Brain microvascular endothelial cell (primary cell): ENCODE results near the gene SUGP2.

Experiments used
- DNase-seq: peaks from one replicate; pipeline ENCODE4 v3.0.0-alpha.2; 2020
- H3K27ac ChIP-seq: fragments of 250-450 bp; sonication (Bioruptor Pico); 2 replicates; pipeline ENCODE4 v1.5.1; 2020; ENCODE audit warnings: mild to moderate bottlenecking, moderate library complexity
- H3K27me3 ChIP-seq: fragments of 250-450 bp; sonication (Bioruptor Pico); replicated peaks from 2 replicates; pipeline ENCODE4 v1.5.1; 2020; ENCODE audit warnings: mild to moderate bottlenecking
- H3K36me3 ChIP-seq: fragments of 250-450 bp; sonication (Bioruptor Pico); replicated peaks from 2 replicates; pipeline ENCODE4 v1.5.1; 2020; ENCODE audit warnings: mild to moderate bottlenecking
- H3K4me3 ChIP-seq: 2 replicates; pipeline ENCODE4 v1.5.1; 2011; ENCODE audit warnings: low read depth, mild to moderate bottlenecking, control low read depth, low read length, moderate library complexity
- in situ Hi-C: cut with HindIII; loops from 2 replicates; pipeline ENCODE4 v1.10.0; 2017; ENCODE audit warnings: low sequenced_read_pairs, low pct_ligation_motif_present
- TF ChIP-seq, protein P1 (sequence below): IDR thresholded peaks from 2 replicates; pipeline ENCODE4 v1.5.1; 2011; ENCODE audit warnings: low read depth, mild to moderate bottlenecking, moderate library complexity, low read length, control low read depth, inconsistent platforms; ENCODE audit errors: missing control alignments

SUGP2 gene

GRCh38 chr19:18991468-18991867, 41.8 kb downstream of the SUGP2 start:
- H3K36me3 ChIP-seq: peaks cover 37% of the 10 kb centered on the region
- H3K4me3 ChIP-seq: no peak overlapping the region
- no peak for DNase-seq
- TF ChIP-seq, protein P1, sequence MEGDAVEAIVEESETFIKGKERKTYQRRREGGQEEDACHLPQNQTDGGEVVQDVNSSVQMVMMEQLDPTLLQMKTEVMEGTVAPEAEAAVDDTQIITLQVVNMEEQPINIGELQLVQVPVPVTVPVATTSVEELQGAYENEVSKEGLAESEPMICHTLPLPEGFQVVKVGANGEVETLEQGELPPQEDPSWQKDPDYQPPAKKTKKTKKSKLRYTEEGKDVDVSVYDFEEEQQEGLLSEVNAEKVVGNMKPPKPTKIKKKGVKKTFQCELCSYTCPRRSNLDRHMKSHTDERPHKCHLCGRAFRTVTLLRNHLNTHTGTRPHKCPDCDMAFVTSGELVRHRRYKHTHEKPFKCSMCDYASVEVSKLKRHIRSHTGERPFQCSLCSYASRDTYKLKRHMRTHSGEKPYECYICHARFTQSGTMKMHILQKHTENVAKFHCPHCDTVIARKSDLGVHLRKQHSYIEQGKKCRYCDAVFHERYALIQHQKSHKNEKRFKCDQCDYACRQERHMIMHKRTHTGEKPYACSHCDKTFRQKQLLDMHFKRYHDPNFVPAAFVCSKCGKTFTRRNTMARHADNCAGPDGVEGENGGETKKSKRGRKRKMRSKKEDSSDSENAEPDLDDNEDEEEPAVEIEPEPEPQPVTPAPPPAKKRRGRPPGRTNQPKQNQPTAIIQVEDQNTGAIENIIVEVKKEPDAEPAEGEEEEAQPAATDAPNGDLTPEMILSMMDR: no peak
- H3K27ac ChIP-seq: no peak overlapping the region
- no peaks in the 10 kb centered on the region for H3K27me3 ChIP-seq
- in situ Hi-C loops: no loop called here

- no peak for DNase-seq
- H3K27me3 ChIP-seq: no peaks in the 10 kb centered on the region
- peaks cover 37% of the 10 kb centered on the region for H3K36me3 ChIP-seq
- no peak overlapping the region for H3K27ac ChIP-seq
- in situ Hi-C loops: no loop called here
- H3K4me3 ChIP-seq: no peak overlapping the region
- TF ChIP-seq, protein P1: no peak
Observed at GRCh38 chr19:18991006-18991405, 42.3 kb downstream of the SUGP2 start.

DNA sequence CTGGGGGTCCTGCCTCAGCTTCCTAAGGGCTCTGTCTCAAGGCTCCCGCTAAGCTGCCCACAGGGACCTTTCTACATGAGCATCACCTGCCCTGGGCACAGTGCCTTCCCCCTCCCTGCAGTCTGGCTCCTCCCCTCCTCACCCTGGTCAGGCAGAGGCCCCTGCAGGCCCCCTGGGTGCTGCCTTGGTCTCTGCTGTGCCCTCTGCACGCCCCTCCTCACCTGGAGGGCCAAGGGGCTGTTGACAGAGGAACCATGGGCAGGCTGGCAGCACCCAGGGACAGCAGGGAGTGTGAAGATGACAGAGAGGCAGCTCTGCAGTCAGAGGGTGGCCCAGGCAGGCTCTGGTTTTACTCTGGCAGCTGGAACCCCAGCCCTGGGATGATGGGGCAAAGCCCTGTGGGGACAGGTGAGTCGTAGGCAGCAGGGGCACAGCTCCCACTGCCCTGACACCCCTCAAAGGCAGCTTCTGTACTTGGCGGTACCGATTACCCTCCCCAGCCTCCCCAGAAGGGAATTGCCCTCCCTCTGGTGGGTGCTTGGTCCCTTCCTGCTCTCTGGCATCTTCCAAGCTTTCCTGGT, 43.1 kb downstream of the SUGP2 start:
- in situ Hi-C loops: no loop called here

DNA sequence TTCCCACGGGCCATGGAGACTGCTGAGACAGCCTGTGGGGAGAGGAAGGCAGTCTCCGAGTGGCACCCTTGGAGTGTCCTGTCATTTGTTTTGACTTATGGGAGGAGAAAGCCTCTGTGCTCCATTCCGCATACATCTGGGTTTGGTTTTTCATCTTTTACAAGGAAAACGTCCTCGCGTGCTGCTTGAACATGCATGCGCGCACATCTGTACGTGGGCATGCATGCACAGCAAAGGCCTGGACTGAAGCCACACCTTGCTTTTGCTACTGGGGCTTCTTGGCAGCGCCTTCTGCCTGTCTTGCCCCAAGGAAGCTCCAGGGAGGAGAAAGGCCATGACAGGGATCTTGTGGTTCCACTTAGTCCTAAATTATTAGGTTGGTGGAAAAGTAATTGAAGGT, 44.0 kb downstream of the SUGP2 start:
- no peak for DNase-seq
- in situ Hi-C loops: no loop called here
- Histone ChIP-seq H3K27ac (no peak overlapping the region), H3K36me3 (peaks cover 33% of the 10 kb centered on the region), H3K27me3 (peaks cover 4% of the 10 kb centered on the region), H3K4me3 (no peak overlapping the region)
- TF ChIP-seq, protein P1: no peak

More for the DNA sequence above, 43.1 kb downstream of the SUGP2 start:
- no peak overlapping the region for H3K4me3 ChIP-seq
- peaks cover 37% of the 10 kb centered on the region for H3K36me3 ChIP-seq
- H3K27ac ChIP-seq: no peak overlapping the region
- DNase-seq: no peak
- TF ChIP-seq, protein P1: no peak
- H3K27me3 ChIP-seq: no peaks in the 10 kb centered on the region

GRCh38 chr19:18987456-18987855, 45.9 kb downstream of the SUGP2 start:
- DNase-seq: no peak
- in situ Hi-C loops: no loop called here

More at GRCh38 chr19:18987456-18987855, 45.9 kb downstream of the SUGP2 start:
- H3K27ac ChIP-seq: no peak overlapping the region
- no peak overlapping the region for H3K4me3 ChIP-seq
- H3K36me3 ChIP-seq: peaks cover 15% of the 10 kb centered on the region
- TF ChIP-seq, protein P1: no peak
- peaks cover 9% of the 10 kb centered on the region for H3K27me3 ChIP-seq
